T-helper 17 cell (primary cell): ENCODE results near the gene PPP2R2D. TPM values are rescaled to one million over a fixed set of nuclear protein-coding genes. Genes with fewer than 3 reads are reported as not detected.

ENCODE experiments used
- ATAC-seq: fragments of 150-1000 bp; cut with Tn5 transposase; 2 replicates; pipeline ENCODE4 v1.10.0; 2021; ENCODE audit warnings: mild to moderate bottlenecking, moderate library complexity
- DNase-seq, 3 donors: peaks; one replicate each; pipeline versions ENCODE4 v3.0.0 to v3.0.0-alpha.2; 2020 to 2021
- H3K9me3 ChIP-seq: one replicate; pipeline ENCODE4 v1.7.0; 2013; ENCODE audit warnings: low read length, mild to moderate bottlenecking; ENCODE audit not compliant: control insufficient read depth, poor library complexity, severe bottlenecking
- H3K27ac Mint-ChIP-seq: one replicate; pipeline ENCODE4 v1.8.0; 2022; ENCODE audit warnings: mild to moderate bottlenecking, moderate library complexity, mixed read lengths
- H3K27me3 Mint-ChIP-seq: one replicate; pipeline ENCODE4 v1.8.0; 2022; ENCODE audit warnings: mixed read lengths
- H3K36me3 Mint-ChIP-seq: one replicate; pipeline ENCODE4 v1.8.0; 2022; ENCODE audit warnings: low read depth, mixed read lengths
- H3K4me1 Mint-ChIP-seq: one replicate; pipeline ENCODE4 v1.8.0; 2022; ENCODE audit warnings: mild to moderate bottlenecking, mixed read lengths
- H3K4me3 Mint-ChIP-seq: one replicate; pipeline ENCODE4 v1.8.0; 2022; ENCODE audit warnings: mild to moderate bottlenecking, moderate library complexity, mixed read lengths
- total RNA-seq, 4 donors: library from RNA in 2 of 4; stranded (reverse) in 2 of 4; gene quantifications; one replicate each; pipeline ENCODE4 v1.2.3 and lab custom pipeline; 2022 to 2026

The PPP2R2D gene
- total RNA-seq, 2 donors from 2014 or later: 34.5 to 36.6 TPM

GRCh38 chr10:131898061-131898460 lies 2.7 kb upstream of the PPP2R2D start:
- no peaks in the 10 kb centered on the region for H3K36me3 Mint-ChIP-seq
- ATAC-seq (no peak), DNase-seq (no peak)
- H3K27me3 Mint-ChIP-seq: peaks cover 15% of the 10 kb centered on the region
- H3K4me3 Mint-ChIP-seq: no peak overlapping the region
- no peaks in the 10 kb centered on the region for H3K9me3 ChIP-seq
- peaks cover 20% of the 10 kb centered on the region for H3K4me1 Mint-ChIP-seq
- H3K27ac Mint-ChIP-seq: no peak overlapping the region

- Mint-ChIP-seq H3K4me3 (peak overlapping the region; percentile 92), H3K36me3 (no peaks in the 10 kb centered on the region), H3K27ac (no peak overlapping the region), H3K27me3 (peaks cover 15% of the 10 kb centered on the region), H3K4me1 (peaks cover 22% of the 10 kb centered on the region)
- H3K9me3 ChIP-seq: no peaks in the 10 kb centered on the region
- DNase-seq (no peak), ATAC-seq (no peak)
Measured at GRCh38 chr10:131898713-131899112, 2.1 kb upstream of the PPP2R2D start.

GRCh38 chr10:131899116-131899690 lies 1.6 kb upstream of the PPP2R2D start:
- H3K27me3 Mint-ChIP-seq: peaks cover 15% of the 10 kb centered on the region
- peaks cover 26% of the 10 kb centered on the region for H3K4me1 Mint-ChIP-seq
- DNase-seq: no peak
- H3K36me3 Mint-ChIP-seq: no peaks in the 10 kb centered on the region
- no peaks in the 10 kb centered on the region for H3K9me3 ChIP-seq
- H3K27ac Mint-ChIP-seq: peak overlapping the region; percentile 80
- ATAC-seq: no peak
- peak overlapping the region; percentile 92 for H3K4me3 Mint-ChIP-seq

- peak overlapping the region; percentile 80 for H3K27ac Mint-ChIP-seq
- H3K4me3 Mint-ChIP-seq: peak overlapping the region; percentile 92
- ATAC-seq: no peak
- peaks cover 15% of the 10 kb centered on the region for H3K27me3 Mint-ChIP-seq
- H3K9me3 ChIP-seq: no peaks in the 10 kb centered on the region
- H3K4me1 Mint-ChIP-seq: peaks cover 32% of the 10 kb centered on the region
- DNase-seq: no peak
- no peaks in the 10 kb centered on the region for H3K36me3 Mint-ChIP-seq
Measured at GRCh38 chr10:131899695-131900349, 986 bp upstream of the PPP2R2D start.

- DNase-seq (peak; percentile 36 to 42 (median 40)), ATAC-seq (peak; percentile 7)
- no peaks in the 10 kb centered on the region for H3K9me3 ChIP-seq
- Mint-ChIP-seq H3K36me3 (peaks cover 2% of the 10 kb centered on the region), H3K27ac (peak overlapping the region; percentile 94), H3K4me1 (peaks cover 40% of the 10 kb centered on the region), H3K27me3 (peaks cover 15% of the 10 kb centered on the region), H3K4me3 (peak overlapping the region; percentile 92)
Measured at GRCh38 chr10:131901181-131901829, 497 bp downstream of the PPP2R2D start.

- H3K4me1 Mint-ChIP-seq: peaks cover 38% of the 10 kb centered on the region
- H3K9me3 ChIP-seq: no peaks in the 10 kb centered on the region
- peak overlapping the region; percentile 94 for H3K27ac Mint-ChIP-seq
- peaks cover 15% of the 10 kb centered on the region for H3K27me3 Mint-ChIP-seq
- peak overlapping the region; percentile 92 for H3K4me3 Mint-ChIP-seq
- H3K36me3 Mint-ChIP-seq: peaks cover 2% of the 10 kb centered on the region
- ATAC-seq: no peak
- no peak for DNase-seq
Measured at GRCh38 chr10:131902211-131902610, 1.4 kb downstream of the PPP2R2D start.

- DNase-seq: no peak
- H3K9me3 ChIP-seq: no peaks in the 10 kb centered on the region
- no peak for ATAC-seq
- Mint-ChIP-seq H3K4me1 (peaks cover 38% of the 10 kb centered on the region), H3K36me3 (peaks cover 2% of the 10 kb centered on the region), H3K27me3 (peaks cover 15% of the 10 kb centered on the region), H3K4me3 (peak overlapping the region; percentile 92), H3K27ac (peak overlapping the region; percentile 94)
Measured at GRCh38 chr10:131902691-131903090, 1.9 kb downstream of the PPP2R2D start.

GRCh38 chr10:131905267-131905571 lies 4.4 kb downstream of the PPP2R2D start:
- Mint-ChIP-seq H3K4me3 (no peak overlapping the region), H3K36me3 (peaks cover 6% of the 10 kb centered on the region), H3K4me1 (peaks cover 45% of the 10 kb centered on the region), H3K27me3 (no peaks in the 10 kb centered on the region), H3K27ac (peak overlapping the region; percentile 94)
- H3K9me3 ChIP-seq: no peaks in the 10 kb centered on the region
- no peak for DNase-seq
- no peak for ATAC-seq

GRCh38 chr10:131905603-131906268 lies 4.9 kb downstream of the PPP2R2D start:
- peaks cover 6% of the 10 kb centered on the region for H3K36me3 Mint-ChIP-seq
- peaks cover 44% of the 10 kb centered on the region for H3K4me1 Mint-ChIP-seq
- peak overlapping the region; percentile 94 for H3K27ac Mint-ChIP-seq
- H3K27me3 Mint-ChIP-seq: no peaks in the 10 kb centered on the region
- no peaks in the 10 kb centered on the region for H3K9me3 ChIP-seq
- ATAC-seq: no peak
- H3K4me3 Mint-ChIP-seq: peak overlapping the region; percentile 21
- DNase-seq: no peak

GRCh38 chr10:131906269-131906639 lies 5.4 kb downstream of the PPP2R2D start:
- ATAC-seq (no peak), DNase-seq (no peak)
- Mint-ChIP-seq H3K4me3 (peak overlapping the region; percentile 21), H3K36me3 (peaks cover 6% of the 10 kb centered on the region), H3K4me1 (peaks cover 46% of the 10 kb centered on the region), H3K27ac (peak overlapping the region; percentile 94), H3K27me3 (no peaks in the 10 kb centered on the region)
- H3K9me3 ChIP-seq: no peaks in the 10 kb centered on the region

- Mint-ChIP-seq H3K4me1 (peaks cover 43% of the 10 kb centered on the region), H3K36me3 (peaks cover 6% of the 10 kb centered on the region), H3K27me3 (no peaks in the 10 kb centered on the region), H3K4me3 (peak overlapping the region; percentile 83), H3K27ac (peak overlapping the region; percentile 91)
- no peak for DNase-seq
- peak; percentile 20 for ATAC-seq
- H3K9me3 ChIP-seq: no peaks in the 10 kb centered on the region
Measured at GRCh38 chr10:131907679-131908078, 6.9 kb downstream of the PPP2R2D start.

GRCh38 chr10:131908151-131908550 lies 7.3 kb downstream of the PPP2R2D start:
- Mint-ChIP-seq H3K27ac (peak overlapping the region; percentile 91), H3K4me1 (peaks cover 43% of the 10 kb centered on the region), H3K4me3 (peak overlapping the region; percentile 83), H3K27me3 (no peaks in the 10 kb centered on the region), H3K36me3 (peaks cover 6% of the 10 kb centered on the region)
- H3K9me3 ChIP-seq: no peaks in the 10 kb centered on the region
- no peak for DNase-seq
- ATAC-seq: no peak

GRCh38 chr10:131909014-131909808 lies 8.4 kb downstream of the PPP2R2D start:
- DNase-seq: no peak
- H3K9me3 ChIP-seq: no peaks in the 10 kb centered on the region
- peaks cover 6% of the 10 kb centered on the region for H3K36me3 Mint-ChIP-seq
- peak overlapping the region; percentile 91 for H3K27ac Mint-ChIP-seq
- peaks cover 43% of the 10 kb centered on the region for H3K4me1 Mint-ChIP-seq
- no peak for ATAC-seq
- H3K27me3 Mint-ChIP-seq: no peaks in the 10 kb centered on the region
- H3K4me3 Mint-ChIP-seq: no peak overlapping the region
